Activated CD4-positive, alpha-beta T cell treated with anti-CD3 and anti-CD28 coated beads, Interleukin-2, amount 50 U/mL, for 48 hours (primary cell): ENCODE measurements around the gene SULT1A3.
A peak's percentile ranks its signal among the peaks of the same experiment; 100 is the strongest.
"Not testable (repeated sequence)": the region's sequence is repeated elsewhere in the genome, so short reads cannot be mapped to it uniquely, and the experiment has no call there.

Experiments used
- DNase-seq, 2 experiments: peaks; one replicate each; pipeline ENCODE4 v3.0.0-alpha.2; 2020

Gene SULT1A3

GRCh38 chr16:30187556-30187865 is 11.5 kb upstream of the SULT1A3 start:
- no peak for DNase-seq

- DNase-seq, result peak in 1 of 2 experiments; percentile 13
Measured at GRCh38 chr16:30187971-30188561, 11.0 kb upstream of the SULT1A3 start.

GRCh38 chr16:30191158-30191557 is 7.9 kb upstream of the SULT1A3 start:
- peak in 1 of 2 experiments; percentile 9 for DNase-seq

- DNase-seq, result not testable (repeated sequence)
Measured at GRCh38 chr16:30193098-30193497, 6.0 kb upstream of the SULT1A3 start.

GRCh38 chr16:30193615-30194014 is 5.4 kb upstream of the SULT1A3 start, which contains the start of the genes BOLA2B and SLX1A:
Gene BOLA2B (minus strand): TSS chr16:30193666. CDS start chr16:30193595, 71 bp downstream.
Gene SLX1A (plus strand): TSS chr16:30193875. CDS start chr16:30194085, 210 bp downstream.
- not testable (repeated sequence) for DNase-seq

- peak in 1 of 2 experiments; percentile 5 for DNase-seq
Measured at GRCh38 chr16:30194172-30194925, 4.7 kb upstream of the SULT1A3 start.

- not testable (repeated sequence) for DNase-seq
Measured at GRCh38 chr16:30197001-30197400, 2.1 kb upstream of the SULT1A3 start.

- DNase-seq, result not testable (repeated sequence)
Measured at GRCh38 chr16:30199608-30200343, 721 bp downstream of the SULT1A3 start.

GRCh38 chr16:30205541-30206236 is 6.6 kb downstream of the SULT1A3 start:
- DNase-seq, result peak in 1 of 2 experiments; percentile 11

GRCh38 chr16:30206252-30206651 is 7.2 kb downstream of the SULT1A3 start:
- DNase-seq, result not testable (repeated sequence)

GRCh38 chr16:30207063-30207704 is 8.1 kb downstream of the SULT1A3 start:
- peak in 1 of 2 experiments; percentile 0 for DNase-seq

GRCh38 chr16:30209032-30209431 is 10.0 kb downstream of the SULT1A3 start:
- peak; percentile 20 to 39 for DNase-seq

- not testable (repeated sequence) for DNase-seq
Measured at GRCh38 chr16:30211414-30211813, 12.4 kb downstream of the SULT1A3 start.

- DNase-seq, result not testable (repeated sequence)
Measured at GRCh38 chr16:30217082-30217481, 18.0 kb downstream of the SULT1A3 start.

- not testable (repeated sequence) for DNase-seq
Measured at GRCh38 chr16:30248379-30248778, 49.3 kb downstream of the SULT1A3 start, which contains the start of gene NPIPB13. Gene NPIPB13 (minus strand): TSS chr16:30248479. CDS start chr16:30245573, 2,906 bp downstream.
